ENCODE data around the gene LRRC10. TPM values are rescaled to one million over a fixed set of nuclear protein-coding genes. Genes with fewer than 3 reads are reported as not detected.

LRRC10 gene
- total RNA-seq, 1 experiment from 2014 or later: not detected

DNA sequence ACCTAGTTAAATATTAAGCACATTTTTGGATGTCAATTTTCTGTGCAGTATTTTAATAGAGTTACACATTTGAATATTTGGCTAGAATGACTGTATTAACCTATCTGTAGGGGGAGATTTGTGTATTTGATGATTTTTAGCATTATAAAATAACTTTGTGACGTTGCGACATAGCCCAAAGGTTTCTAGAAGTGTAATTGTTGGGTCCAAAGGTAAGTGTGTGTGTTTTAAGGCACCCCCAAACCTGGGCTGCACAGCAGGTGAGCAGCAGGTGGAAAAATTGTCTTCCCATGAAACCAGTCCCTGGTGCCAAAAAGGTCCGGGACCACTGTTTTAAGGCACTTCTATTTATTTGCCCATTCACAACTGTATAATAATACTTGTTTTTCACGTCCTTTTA lies 22.2 kb downstream of the LRRC10 start:
- Histone ChIP-seq H3K36me3 (ENCODE audit: low read depth) (peaks cover 67% of the 10 kb centered on the region), H3K27me3 (ENCODE audit: insufficient read depth, low read depth) (no peaks in the 10 kb centered on the region), H3K4me1 (replicated peaks; ENCODE audit: insufficient read depth) (peaks cover 13% of the 10 kb centered on the region; the same call in 1 of the 2 replicates), H2AFZ (no peak overlapping the region), H4K20me1 (ENCODE audit: insufficient read depth) (peaks cover 41% of the 10 kb centered on the region), H3F3A (ENCODE audit: insufficient read depth, low read depth) (peaks cover 13% of the 10 kb centered on the region; the same call in 1 of the 2 replicates), H3K4me3 (no peak overlapping the region), H3K27ac (no peak overlapping the region), H3K9me3 (ENCODE audit: insufficient read depth, low read depth) (no peaks in the 10 kb centered on the region), H3K9me2 (ENCODE audit: insufficient read depth) (no peaks in the 10 kb centered on the region), H3K4me2 (no peak overlapping the region), H3K79me2 (ENCODE audit: low read depth) (peaks cover 53% of the 10 kb centered on the region)
- intact Hi-C loops (cut with micrococcal nuclease; ENCODE audit: unreplicated experiment): loop anchor here (5.0 kb wide), 1 partner anchor 181 kb away; no protein-coding TSS in a partner anchor
- DNase-seq: no peak
- TF ChIP-seq EZH2 (IDR thresholded peaks at IDR 0.05; ENCODE audit: low read depth): no peak
- TF ChIP-seq, protein P1, sequence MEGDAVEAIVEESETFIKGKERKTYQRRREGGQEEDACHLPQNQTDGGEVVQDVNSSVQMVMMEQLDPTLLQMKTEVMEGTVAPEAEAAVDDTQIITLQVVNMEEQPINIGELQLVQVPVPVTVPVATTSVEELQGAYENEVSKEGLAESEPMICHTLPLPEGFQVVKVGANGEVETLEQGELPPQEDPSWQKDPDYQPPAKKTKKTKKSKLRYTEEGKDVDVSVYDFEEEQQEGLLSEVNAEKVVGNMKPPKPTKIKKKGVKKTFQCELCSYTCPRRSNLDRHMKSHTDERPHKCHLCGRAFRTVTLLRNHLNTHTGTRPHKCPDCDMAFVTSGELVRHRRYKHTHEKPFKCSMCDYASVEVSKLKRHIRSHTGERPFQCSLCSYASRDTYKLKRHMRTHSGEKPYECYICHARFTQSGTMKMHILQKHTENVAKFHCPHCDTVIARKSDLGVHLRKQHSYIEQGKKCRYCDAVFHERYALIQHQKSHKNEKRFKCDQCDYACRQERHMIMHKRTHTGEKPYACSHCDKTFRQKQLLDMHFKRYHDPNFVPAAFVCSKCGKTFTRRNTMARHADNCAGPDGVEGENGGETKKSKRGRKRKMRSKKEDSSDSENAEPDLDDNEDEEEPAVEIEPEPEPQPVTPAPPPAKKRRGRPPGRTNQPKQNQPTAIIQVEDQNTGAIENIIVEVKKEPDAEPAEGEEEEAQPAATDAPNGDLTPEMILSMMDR (conservative IDR thresholded peaks at IDR 0.05): no peak
- CTCF ChIA-PET: no interaction called here
- POLR2A ChIA-PET (ENCODE audit: unreplicated experiment): no interaction called here
- BruUV-seq (replicated peaks): no TSS peak

DNA sequence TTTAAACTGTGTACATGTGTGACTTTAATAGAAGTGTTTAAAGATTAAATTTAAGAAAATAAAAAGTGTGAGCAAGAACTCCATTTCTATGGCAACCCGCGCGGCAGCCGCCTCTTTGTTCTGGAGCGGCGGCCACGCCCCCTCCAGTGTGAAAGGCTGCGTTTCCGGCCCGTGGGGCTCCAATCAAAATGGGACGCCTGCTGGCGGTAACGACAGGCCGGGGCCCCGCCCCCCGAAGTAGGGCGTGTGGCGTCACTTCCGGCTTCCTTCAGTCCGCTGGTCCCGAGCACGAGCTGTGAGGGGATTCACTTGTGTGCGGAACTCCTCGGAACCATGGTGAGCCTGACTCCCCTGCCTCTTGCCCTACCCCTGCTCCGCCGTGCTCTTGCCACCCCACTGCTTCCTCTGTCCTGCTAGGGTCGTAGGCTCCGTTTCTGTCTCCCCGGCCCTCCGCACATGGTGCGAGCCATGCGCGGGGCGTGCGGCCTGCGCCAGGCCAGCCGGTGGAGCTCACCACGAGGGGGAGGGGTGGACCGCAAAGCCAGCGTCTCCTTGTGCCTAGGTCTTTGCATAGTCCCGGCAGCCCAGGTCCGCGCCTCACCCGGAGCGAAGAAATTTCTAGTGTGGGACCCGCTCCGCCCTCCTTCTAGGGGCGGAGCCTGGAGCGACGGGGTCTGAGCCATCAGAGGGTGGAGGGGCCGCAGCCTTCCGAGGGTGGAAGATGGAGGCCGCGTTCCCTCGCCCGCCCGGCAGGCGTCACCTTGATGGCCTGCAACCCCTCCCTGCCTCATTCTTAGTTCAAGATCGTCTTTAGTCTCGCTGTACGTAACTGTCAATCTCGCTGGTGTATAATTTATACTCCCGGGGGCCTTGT lies 25.3 kb downstream of the LRRC10 start, which contains the start of gene CCT2:
CCT2 (plus strand) TSS at position 271 of the 874 bp plus-strand sequence; CDS start at position 334, 63 bp downstream.
- ChIA-PET POLR2A (ENCODE audit: unreplicated experiment) (interaction anchor here (0.5 to 0.7 kb wide), 4 partner anchors 9 to 1542 kb away, joined by 3 to 7 read pairs (median 3); no protein-coding TSS in a partner anchor), CTCF (interaction anchor here (0.6 kb wide), 1 partner anchor 27 kb away, joined by 4 read pairs; no protein-coding TSS in a partner anchor)
- Histone ChIP-seq H3K27ac (peak within 1 kb of the TSS; percentile 82), H3K4me1 (replicated peaks; ENCODE audit: insufficient read depth) (peaks cover 13% of the 10 kb centered on the region; the same call in 1 of the 2 replicates), H3K27me3 (ENCODE audit: insufficient read depth, low read depth) (no peaks in the 10 kb centered on the region), H3K36me3 (ENCODE audit: low read depth) (peaks cover 43% of the 10 kb centered on the region), H4K20me1 (ENCODE audit: insufficient read depth) (peaks cover 35% of the 10 kb centered on the region), H3K4me2 (peak within 1 kb of the TSS; percentile 97), H3K79me2 (ENCODE audit: low read depth) (peaks cover 47% of the 10 kb centered on the region), H3K9me2 (ENCODE audit: insufficient read depth) (no peaks in the 10 kb centered on the region), H3F3A (ENCODE audit: insufficient read depth, low read depth) (peaks cover 6% of the 10 kb centered on the region; the same call in 1 of the 2 replicates), H3K9me3 (ENCODE audit: insufficient read depth, low read depth) (no peaks in the 10 kb centered on the region), H3K4me3 (peak within 1 kb of the TSS; percentile 77), H2AFZ (peak within 1 kb of the TSS; percentile 96)
- intact Hi-C loops (cut with micrococcal nuclease; ENCODE audit: unreplicated experiment): loop anchor here (5.0 kb wide), 1 partner anchor 178 kb away; no protein-coding TSS in a partner anchor
- peak; percentile 85 to 93 for DNase-seq
- TF ChIP-seq, protein P1 (conservative IDR thresholded peaks at IDR 0.05): no peak; the same call in 1 of the 2 replicates
- TF ChIP-seq EZH2 (IDR thresholded peaks at IDR 0.05; ENCODE audit: low read depth): no peak
- BruUV-seq (replicated peaks): TSS peak; percentile 88

DNA sequence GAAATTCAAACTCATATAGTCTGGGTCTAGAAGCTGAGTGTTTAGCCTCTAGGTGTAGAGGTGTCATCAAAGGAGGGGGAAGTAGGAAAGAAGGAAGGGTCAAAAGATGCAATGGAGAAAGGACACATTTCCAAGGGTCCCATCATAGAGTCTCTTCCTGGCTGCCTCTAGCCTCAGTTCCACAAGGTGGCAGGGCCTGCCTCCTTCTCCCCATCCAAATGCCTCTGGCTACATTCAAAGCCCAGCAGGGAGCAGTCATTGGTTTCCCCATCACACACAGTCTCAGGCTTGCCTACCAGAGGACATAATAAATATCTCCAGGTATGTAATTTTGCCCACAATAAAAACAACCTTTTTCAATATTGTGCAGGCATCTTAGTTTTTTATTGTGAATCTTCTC lies 27.5 kb downstream of the LRRC10 start:
- no peaks in the 10 kb centered on the region for H3K27me3 ChIP-seq (ENCODE audit: insufficient read depth, low read depth)
- TF ChIP-seq, protein P1 (conservative IDR thresholded peaks at IDR 0.05): no peak
- TF ChIP-seq EZH2 (IDR thresholded peaks at IDR 0.05; ENCODE audit: low read depth): no peak
- H3K4me1 ChIP-seq (replicated peaks; ENCODE audit: insufficient read depth): peaks cover 13% of the 10 kb centered on the region; the same call in 1 of the 2 replicates
- H3K4me3 ChIP-seq: no peak overlapping the region
- H3F3A ChIP-seq (ENCODE audit: insufficient read depth, low read depth): no peaks in the 10 kb centered on the region; the same call in 1 of the 2 replicates
- H3K9me2 ChIP-seq (ENCODE audit: insufficient read depth): no peaks in the 10 kb centered on the region
- H3K79me2 ChIP-seq (ENCODE audit: low read depth): peaks cover 28% of the 10 kb centered on the region
- no peak overlapping the region for H2AFZ ChIP-seq
- peaks cover 21% of the 10 kb centered on the region for H4K20me1 ChIP-seq (ENCODE audit: insufficient read depth)
- DNase-seq: no peak
- no TSS peak for BruUV-seq (replicated peaks)
- no peak overlapping the region for H3K27ac ChIP-seq
- ChIA-PET POLR2A (ENCODE audit: unreplicated experiment) (no interaction called here), CTCF (interaction anchor here (0.9 kb wide), 1 partner anchor 12 kb away, joined by 3 read pairs; no protein-coding TSS in a partner anchor)
- H3K4me2 ChIP-seq: no peak overlapping the region
- intact Hi-C loops (cut with micrococcal nuclease; ENCODE audit: unreplicated experiment): no loop called here
- H3K9me3 ChIP-seq (ENCODE audit: insufficient read depth, low read depth): no peaks in the 10 kb centered on the region
- peaks cover 22% of the 10 kb centered on the region for H3K36me3 ChIP-seq (ENCODE audit: low read depth)
